Measurements from ENCODE around the gene VILL. TPM values are rescaled to one million over a fixed set of nuclear protein-coding genes. Genes with fewer than 3 reads are reported as not detected.

The VILL gene
- total RNA-seq, result 121 and 171 TPM in 2 replicates

GRCh38 chr3:37990527-37990926 is at the start of gene VILL:
Gene VILL (plus strand): TSS chr3:37990786. CDS start chr3:37993673, 2,887 bp downstream.
- TF ChIP-seq CTCF (IDR thresholded peaks at IDR 0.05; ENCODE audit: insufficient read depth, low read length, severe bottlenecking), result peak; percentile 62
- peak; percentile 89 for DNase-seq (ENCODE audit: low read depth)
- Histone ChIP-seq H3K27me3 (ENCODE audit: control insufficient read depth, insufficient read depth, low read length) (no peaks in the 10 kb centered on the region), H3K4me3 (ENCODE audit: low read depth, low read length) (peak within 1 kb of the TSS; percentile 45), H3K36me3 (ENCODE audit: control insufficient read depth, insufficient read depth, low read length) (peaks cover 2% of the 10 kb centered on the region)
- peak; percentile 72 for FAIRE-seq

- H3K36me3 ChIP-seq (ENCODE audit: control insufficient read depth, insufficient read depth, low read length), result peaks cover 1% of the 10 kb centered on the region
- H3K4me3 ChIP-seq (ENCODE audit: low read depth, low read length), result no peak overlapping the region
- FAIRE-seq, result no peak
- H3K27me3 ChIP-seq (ENCODE audit: control insufficient read depth, insufficient read depth, low read length), result no peaks in the 10 kb centered on the region
- TF ChIP-seq CTCF (IDR thresholded peaks at IDR 0.05; ENCODE audit: insufficient read depth, low read length, severe bottlenecking), result no peak
- DNase-seq (ENCODE audit: low read depth), result no peak
These were observed 48.7 kb upstream of the VILL start for GRCh38 chr3:37941608-37942508.

DNA sequence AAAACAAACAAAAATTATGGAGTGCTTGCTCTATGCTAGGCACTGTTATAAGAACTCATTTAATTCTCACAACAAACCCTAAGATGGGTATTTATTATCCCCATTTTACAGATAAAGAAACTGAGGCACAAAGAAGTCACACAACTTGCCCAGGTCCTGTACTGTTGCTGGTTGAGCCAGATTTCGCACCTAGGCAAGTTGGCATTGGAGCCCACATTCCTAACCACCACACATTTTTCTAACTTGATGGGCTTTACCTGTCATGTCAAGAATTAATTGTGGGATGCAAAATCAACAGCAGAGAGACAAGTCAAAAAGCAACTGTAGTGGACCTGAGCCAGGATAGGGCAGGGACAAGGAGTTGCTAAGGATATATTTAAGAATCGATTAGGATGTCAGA is 47.9 kb upstream of the VILL start:
- DNase-seq (ENCODE audit: low read depth), result no peak
- H3K4me3 ChIP-seq (ENCODE audit: low read depth, low read length), result no peak overlapping the region
- H3K27me3 ChIP-seq (ENCODE audit: control insufficient read depth, insufficient read depth, low read length), result no peaks in the 10 kb centered on the region
- no peak for TF ChIP-seq CTCF (IDR thresholded peaks at IDR 0.05; ENCODE audit: insufficient read depth, low read length, severe bottlenecking)
- H3K36me3 ChIP-seq (ENCODE audit: control insufficient read depth, insufficient read depth, low read length), result peaks cover 3% of the 10 kb centered on the region
- no peak for FAIRE-seq

GRCh38 chr3:37943126-37943525 is 47.5 kb upstream of the VILL start:
- Histone ChIP-seq H3K27me3 (ENCODE audit: control insufficient read depth, insufficient read depth, low read length) (no peaks in the 10 kb centered on the region), H3K4me3 (ENCODE audit: low read depth, low read length) (no peak overlapping the region), H3K36me3 (ENCODE audit: control insufficient read depth, insufficient read depth, low read length) (peaks cover 3% of the 10 kb centered on the region)
- no peak for TF ChIP-seq CTCF (IDR thresholded peaks at IDR 0.05; ENCODE audit: insufficient read depth, low read length, severe bottlenecking)
- DNase-seq (ENCODE audit: low read depth), result no peak
- no peak for FAIRE-seq

GRCh38 chr3:37943631-37944314 is 46.8 kb upstream of the VILL start:
- FAIRE-seq (no peak), DNase-seq (ENCODE audit: low read depth) (no peak)
- no peak for TF ChIP-seq CTCF (IDR thresholded peaks at IDR 0.05; ENCODE audit: insufficient read depth, low read length, severe bottlenecking)
- Histone ChIP-seq H3K36me3 (ENCODE audit: control insufficient read depth, insufficient read depth, low read length) (peaks cover 3% of the 10 kb centered on the region), H3K4me3 (ENCODE audit: low read depth, low read length) (no peak overlapping the region), H3K27me3 (ENCODE audit: control insufficient read depth, insufficient read depth, low read length) (no peaks in the 10 kb centered on the region)

Measured in bronchial epithelial cell (primary cell).